HCT116 (cell line): ENCODE results near the gene DBNDD2. TPM values are rescaled to one million over a fixed set of nuclear protein-coding genes. Genes with fewer than 3 reads are reported as not detected.

ENCODE experiments used
- ATAC-seq: fragments of 200-7000 bp; cut with Tn5 transposase; 2 replicates; pipeline ENCODE4 v1.9.1; 2020; ENCODE audit warnings: mild to moderate bottlenecking, moderate library complexity
- BruUV-seq: library from RNA; stranded (reverse); fragments of 400-500 nt; replicated peaks from 2 replicates; lab custom pipeline; 2021; lab: Mats Ljungman, UMichigan
- CTCF ChIA-PET: fragments of 300-600 bp; sonication (Branson Sonifier 250); formaldehyde crosslinking; loops from one replicate; lab custom pipeline; 2021; ENCODE audit warnings: antibody characterized with exemption; lab: Charles Lee
- POLR2A ChIA-PET: fragments of 300-600, 350-600 bp; sonication (Branson Sonifier 250); formaldehyde crosslinking; loops from one replicate; lab custom pipeline; 2021; ENCODE audit warnings: antibody characterized with exemption; lab: Charles Lee
- RAD21 ChIA-PET, 2 experiments: fragments of 300-600 bp; sonication (Branson Sonifier 250); formaldehyde crosslinking; loops; one replicate each; lab custom pipeline; 2023; ENCODE audit warnings: low total read pairs in 2 of 2; ENCODE audit not compliant: uncharacterized antibody in 2 of 2, unreplicated experiment in 2 of 2, low non-redundant PET in 1 of 2; lab: Charles Lee
- DNase-seq: peaks from one replicate; pipeline ENCODE4 v3.0.0-alpha.2; 2010; ENCODE audit warnings: low read depth, low spot score
- H2AFZ ChIP-seq: fragments of 200-600 bp; shearing (Covaris generic), sonication (generic); 2 replicates; pipeline ENCODE4 v1.6.1; 2017; ENCODE audit warnings: low read depth, mixed run types, mixed read lengths, antibody characterized with exemption, low read length; ENCODE audit not compliant: poor library complexity, severe bottlenecking
- H3K27ac ChIP-seq: 2 replicates; pipeline ENCODE4 v1.5.1; 2012; ENCODE audit warnings: low read depth, low read length
- H3K27me3 ChIP-seq: fragments of 200-600 bp; sonication (generic); 2 replicates; pipeline ENCODE4 v1.6.1; 2016; ENCODE audit warnings: mixed run types, low read length, mixed read lengths; ENCODE audit not compliant: insufficient read depth
- H3K36me3 ChIP-seq, 2 experiments: fragments of 200-500 bp in 1 of 2; fragments of 200-600 bp in 1 of 2; sonication (Bioruptor generic) in 1 of 2; sonication (generic) in 1 of 2; 2 replicates each; pipeline versions ENCODE4 v1.5.1 to v1.6.1; 2014 to 2016; ENCODE audit warnings: low read length in 2 of 2, inconsistent platforms in 1 of 2, mixed read lengths in 1 of 2, mixed run types in 1 of 2; ENCODE audit not compliant: insufficient read depth in 2 of 2, control insufficient read depth in 1 of 2
- H3K4me1 ChIP-seq, 2 experiments: fragments of 200-600 bp in 1 of 2; sonication (generic) in 1 of 2; 2 replicates each; pipeline versions ENCODE4 v1.5.1 to v1.6.1; 2012 to 2017; ENCODE audit warnings: low read length in 2 of 2, inconsistent platforms in 1 of 2, mild to moderate bottlenecking in 1 of 2, mixed read lengths in 1 of 2, mixed run types in 1 of 2, moderate library complexity in 1 of 2; ENCODE audit not compliant: insufficient read depth in 2 of 2, control insufficient read depth in 1 of 2
- H3K4me2 ChIP-seq: fragments of 200-600 bp; sonication (generic); 2 replicates; pipeline ENCODE4 v1.6.1; 2017; ENCODE audit warnings: mixed run types, low read length, mixed read lengths
- H3K4me3 ChIP-seq, 2 experiments: fragments of 200-600 bp in 1 of 2; sonication (generic) in 1 of 2; replicated peaks in 1 of 2; 2 replicates each; pipeline ENCODE4 v1.5.1; 2011 to 2016; ENCODE audit warnings: low read length in 2 of 2, control low read depth in 1 of 2, low read depth in 1 of 2, mild to moderate bottlenecking in 1 of 2, mixed read lengths in 1 of 2, mixed run types in 1 of 2
- H3K79me2 ChIP-seq: fragments of 200-600 bp; sonication (generic); 2 replicates; pipeline ENCODE4 v1.6.1; 2017; ENCODE audit warnings: mild to moderate bottlenecking, mixed run types, low read length, moderate library complexity, mixed read lengths; ENCODE audit not compliant: insufficient read depth
- H3K9ac ChIP-seq: fragments of 200-600 bp; sonication (generic); 2 replicates; pipeline ENCODE4 v1.6.1; 2016; ENCODE audit warnings: low read length, mixed read lengths
- H3K9me2 ChIP-seq: fragments of 200-600 bp; sonication (generic), shearing (Covaris generic); 2 replicates; pipeline ENCODE4 v1.6.1; 2017; ENCODE audit warnings: mixed run types, mild to moderate bottlenecking, moderate library complexity; ENCODE audit not compliant: insufficient read depth
- H3K9me3 ChIP-seq, 2 experiments: fragments of 200-500 bp in 1 of 2; fragments of 200-600 bp in 1 of 2; sonication (Bioruptor generic) in 1 of 2; sonication (generic) in 1 of 2; 2 replicates each; pipeline ENCODE4 v1.6.1; 2014 to 2017; ENCODE audit warnings: low read length in 2 of 2, mixed read lengths in 2 of 2, inconsistent platforms in 1 of 2, low read depth in 1 of 2, mild to moderate bottlenecking in 1 of 2, mixed run types in 1 of 2, moderate library complexity in 1 of 2; ENCODE audit not compliant: control insufficient read depth in 1 of 2, insufficient read depth in 1 of 2
- H4K20me1 ChIP-seq: fragments of 200-600 bp; sonication (generic), shearing (Covaris generic); 2 replicates; pipeline ENCODE4 v1.6.1; 2017; ENCODE audit warnings: mixed run types, mild to moderate bottlenecking, moderate library complexity; ENCODE audit not compliant: insufficient read depth
- EZH2 ChIP-seq: fragments of 200-600 bp; sonication (generic); IDR thresholded peaks from 2 replicates; pipeline ENCODE4 v1.6.1; 2017; ENCODE audit warnings: antibody characterized with exemption, mixed run types
- FOSL1 ChIP-seq: IDR thresholded peaks from 2 replicates; pipeline ENCODE4 v1.6.1; 2012; ENCODE audit warnings: low read depth
- POLR2A ChIP-seq: IDR thresholded peaks from 2 replicates; pipeline ENCODE4 v1.7.0; 2011; ENCODE audit warnings: borderline replicate concordance; ENCODE audit not compliant: insufficient read depth, insufficient read length; ENCODE audit errors: extremely low read depth
- RAD21 ChIP-seq: IDR thresholded peaks from 2 replicates; pipeline ENCODE4 v1.6.1; 2012; ENCODE audit warnings: low read depth, mild to moderate bottlenecking
- SIN3A ChIP-seq: IDR thresholded peaks from 2 replicates; pipeline ENCODE4 v1.6.1; 2012; ENCODE audit warnings: low read depth
- SRF ChIP-seq: IDR thresholded peaks from 2 replicates; pipeline ENCODE4 v1.6.1; 2012; ENCODE audit warnings: low read depth
- TCF7L2 ChIP-seq: IDR thresholded peaks from 2 replicates; pipeline ENCODE4 v1.7.0; 2011; ENCODE audit warnings: borderline replicate concordance, inconsistent platforms; ENCODE audit not compliant: insufficient read depth, insufficient read length; ENCODE audit errors: extremely low read depth
- YY1 ChIP-seq: IDR thresholded peaks from 2 replicates; pipeline ENCODE4 v1.6.1; 2011; ENCODE audit warnings: low read length, low read depth, moderate library complexity, mild to moderate bottlenecking; ENCODE audit not compliant: insufficient replicate concordance; ENCODE audit errors: extremely low read depth
- ZFX ChIP-seq: fragments of 450-650 bp; IDR thresholded peaks from 2 replicates; pipeline ENCODE4 v1.6.1; 2017
- ZNF274 ChIP-seq: fragments of 200-500 bp; sonication (Bioruptor generic); IDR thresholded peaks from 2 replicates; pipeline ENCODE4 v1.6.1; 2014; ENCODE audit warnings: mild to moderate bottlenecking, low read depth, low read length, inconsistent platforms
- intact Hi-C: fragments of 100-400 bp; cut with micrococcal nuclease; formaldehyde crosslinking; loops from 2 replicates; pipeline ENCODE4 v1.10.0; 2022
- total RNA-seq: library from RNA; stranded (reverse); gene quantifications from one replicate; pipeline ENCODE4 v1.2.1, GENCODE V29; 2021; ENCODE audit not compliant: unreplicated experiment
- TF ChIP-seq, protein P1 (sequence below): IDR thresholded peaks from 2 replicates; pipeline ENCODE4 v1.6.1; 2012
- TF ChIP-seq, protein P2 (sequence below), 3 experiments: fragments of 200-600 bp in 1 of 3; sonication (generic) in 1 of 3; IDR thresholded peaks in 2 of 3; conservative IDR thresholded peaks in 1 of 3; 2 replicates each; pipeline ENCODE4 v1.5.1; 2012 to 2017; ENCODE audit warnings: low read depth in 2 of 3, low read length in 2 of 3, antibody characterized with exemption in 1 of 3, borderline replicate concordance in 1 of 3, control low read depth in 1 of 3, mild to moderate bottlenecking in 1 of 3, mixed read lengths in 1 of 3, mixed run types in 1 of 3, moderate library complexity in 1 of 3; ENCODE audit not compliant: insufficient read depth in 1 of 3
- TF ChIP-seq, protein P3 (sequence below): IDR thresholded peaks from 2 replicates; pipeline ENCODE4 v1.6.1; 2012

The DBNDD2 gene
- total RNA-seq, 1 experiment from 2014 or later, result 44.2 TPM

DNA sequence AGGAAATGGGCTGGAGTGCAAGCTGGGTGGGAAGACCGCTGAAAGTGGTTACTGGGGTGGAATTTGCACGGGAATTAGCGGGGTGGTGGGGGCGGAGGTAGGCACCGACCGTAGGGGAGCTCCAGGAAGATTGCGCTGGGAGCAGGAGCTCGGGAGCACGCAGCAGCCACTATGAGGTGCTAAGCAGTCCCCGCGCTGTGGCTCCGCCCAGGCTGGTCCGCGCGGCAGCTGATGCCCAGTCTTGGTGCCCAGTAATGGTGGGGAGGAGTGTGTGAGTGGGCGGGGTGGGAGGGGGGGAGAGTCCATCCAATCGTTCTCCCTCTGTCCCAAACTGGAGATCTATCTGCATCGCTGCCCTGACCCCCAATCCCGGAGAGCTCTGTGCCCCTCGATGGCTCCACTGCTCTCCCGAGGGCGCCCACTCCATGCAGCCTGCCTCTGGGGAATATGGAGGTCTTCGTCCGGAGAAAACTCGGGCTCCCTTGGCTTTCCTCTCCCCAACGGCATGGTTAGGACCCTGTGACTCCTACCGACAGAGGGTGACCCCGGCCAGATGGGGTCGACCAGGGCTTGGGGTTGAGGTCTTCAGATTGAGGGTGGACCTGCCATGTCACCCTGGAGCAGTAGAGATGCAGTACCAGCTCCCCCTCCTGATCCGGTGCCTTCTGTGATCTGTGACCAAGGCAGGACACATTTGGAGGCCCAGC is 35.3 kb upstream of the DBNDD2 start:
- Histone ChIP-seq H3K4me3 (no peak overlapping the region), H3K36me3 (peaks cover under 1 to 5% of the 10 kb centered on the region in 2 experiments; a peak in 1 of 4 replicates), H4K20me1 (no peaks in the 10 kb centered on the region), H3K27ac (no peak overlapping the region), H2AFZ (no peak overlapping the region), H3K4me1 (peaks cover 0 to 15% of the 10 kb centered on the region in 2 experiments; a peak in 2 of 4 replicates), H3K27me3 (no peaks in the 10 kb centered on the region)
- intact Hi-C loops, result no loop called here
- ATAC-seq (no peak; the same call in 1 of the 2 replicates), DNase-seq (no peak)
- TF ChIP-seq POLR2A, result no peak
- TF ChIP-seq ZNF274, result no peak
- TF ChIP-seq YY1, result no peak
- TF ChIP-seq, protein P1, sequence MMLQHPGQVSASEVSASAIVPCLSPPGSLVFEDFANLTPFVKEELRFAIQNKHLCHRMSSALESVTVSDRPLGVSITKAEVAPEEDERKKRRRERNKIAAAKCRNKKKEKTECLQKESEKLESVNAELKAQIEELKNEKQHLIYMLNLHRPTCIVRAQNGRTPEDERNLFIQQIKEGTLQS, result no peak
- no peak for TF ChIP-seq FOSL1
- TF ChIP-seq SRF, result no peak
- TF ChIP-seq, protein P2, sequence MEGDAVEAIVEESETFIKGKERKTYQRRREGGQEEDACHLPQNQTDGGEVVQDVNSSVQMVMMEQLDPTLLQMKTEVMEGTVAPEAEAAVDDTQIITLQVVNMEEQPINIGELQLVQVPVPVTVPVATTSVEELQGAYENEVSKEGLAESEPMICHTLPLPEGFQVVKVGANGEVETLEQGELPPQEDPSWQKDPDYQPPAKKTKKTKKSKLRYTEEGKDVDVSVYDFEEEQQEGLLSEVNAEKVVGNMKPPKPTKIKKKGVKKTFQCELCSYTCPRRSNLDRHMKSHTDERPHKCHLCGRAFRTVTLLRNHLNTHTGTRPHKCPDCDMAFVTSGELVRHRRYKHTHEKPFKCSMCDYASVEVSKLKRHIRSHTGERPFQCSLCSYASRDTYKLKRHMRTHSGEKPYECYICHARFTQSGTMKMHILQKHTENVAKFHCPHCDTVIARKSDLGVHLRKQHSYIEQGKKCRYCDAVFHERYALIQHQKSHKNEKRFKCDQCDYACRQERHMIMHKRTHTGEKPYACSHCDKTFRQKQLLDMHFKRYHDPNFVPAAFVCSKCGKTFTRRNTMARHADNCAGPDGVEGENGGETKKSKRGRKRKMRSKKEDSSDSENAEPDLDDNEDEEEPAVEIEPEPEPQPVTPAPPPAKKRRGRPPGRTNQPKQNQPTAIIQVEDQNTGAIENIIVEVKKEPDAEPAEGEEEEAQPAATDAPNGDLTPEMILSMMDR (IDR thresholded peaks at IDR 0.05 in 2 of 3, conservative IDR thresholded peaks at IDR 0.05 in 1 of 3; ENCODE audit: borderline replicate concordance in 1 of 3, insufficient read depth in 1 of 3, low read depth in 2 of 3, low read length in 2 of 3), result no peak
- TF ChIP-seq ZFX, result no peak
- no peak for TF ChIP-seq TCF7L2
- TF ChIP-seq, protein P3, sequence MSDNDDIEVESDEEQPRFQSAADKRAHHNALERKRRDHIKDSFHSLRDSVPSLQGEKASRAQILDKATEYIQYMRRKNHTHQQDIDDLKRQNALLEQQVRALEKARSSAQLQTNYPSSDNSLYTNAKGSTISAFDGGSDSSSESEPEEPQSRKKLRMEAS, result no peak
- no peak for TF ChIP-seq EZH2
- no peak for TF ChIP-seq SIN3A
- no peak for TF ChIP-seq RAD21
- TF ChIP-seq, all 23 proteins: peak for 0
- Histone ChIP-seq H3K9me3 (no peaks in the 10 kb centered on the region), H3K4me2 (no peak overlapping the region), H3K9me2 (no peaks in the 10 kb centered on the region), H3K79me2 (no peaks in the 10 kb centered on the region), H3K9ac (no peak overlapping the region)
- ChIA-PET CTCF (interaction anchor here (0.9 to 8.3 kb wide), 11 partner anchors 10 to 398 kb away, joined by 3 to 61 read pairs (median 9); partner anchors contain the start of genes PIGT and SYS1), POLR2A (interaction anchor here (2.2 kb wide), 1 partner anchor 9 kb away, joined by 9 read pairs; the partner anchor contains the start of gene SYS1), RAD21 (interaction anchor here in 1 of 2 experiments (1.5 to 2.1 kb wide), 2 partner anchors 52 to 64 kb away, joined by 4 to 16 read pairs; no protein-coding TSS in a partner anchor)
- BruUV-seq, result no TSS peak
